HG03045 (cell line): ENCODE results near the gene PRR22.

ENCODE experiments used
- ATAC-seq: cut with Tn5 transposase; IDR thresholded peaks from one replicate; pipeline ENCODE4 v1.9.1; 2021; ENCODE audit warnings: mild to moderate bottlenecking, moderate library complexity; ENCODE audit not compliant: unreplicated experiment

Gene PRR22

DNA sequence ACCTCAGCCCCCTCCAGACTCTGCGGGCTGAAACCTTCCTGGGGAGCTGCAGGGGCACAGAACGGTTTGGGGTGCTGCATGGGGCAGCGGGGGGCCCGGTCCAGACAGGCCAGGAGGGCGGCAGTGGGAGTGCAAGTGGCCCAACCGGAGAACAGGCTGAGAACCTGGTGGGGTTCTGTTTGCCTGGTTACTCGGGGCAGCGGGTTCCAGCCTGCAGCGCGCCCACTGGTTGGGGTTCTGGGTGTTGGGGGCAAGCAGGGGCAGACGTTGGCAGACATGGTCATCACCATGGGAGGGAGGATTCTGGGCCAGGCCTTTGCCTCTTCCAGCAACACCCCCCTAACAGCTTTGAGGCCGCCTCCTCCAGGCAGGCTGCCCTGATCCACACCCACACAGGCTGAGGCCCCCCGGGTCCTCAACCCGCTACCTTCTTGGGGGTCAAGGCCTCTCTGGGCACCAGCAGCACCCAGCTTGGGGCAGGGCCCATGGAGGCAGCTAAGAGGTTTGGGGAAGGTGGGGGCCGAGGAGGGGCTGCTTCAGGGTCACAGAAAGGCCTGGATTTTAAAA is at the start of gene PRR22:
PRR22 (minus strand) TSS at position 166 of the 567 bp plus-strand sequence; CDS start at position 80, 86 bp downstream.
- no peak for ATAC-seq

DNA sequence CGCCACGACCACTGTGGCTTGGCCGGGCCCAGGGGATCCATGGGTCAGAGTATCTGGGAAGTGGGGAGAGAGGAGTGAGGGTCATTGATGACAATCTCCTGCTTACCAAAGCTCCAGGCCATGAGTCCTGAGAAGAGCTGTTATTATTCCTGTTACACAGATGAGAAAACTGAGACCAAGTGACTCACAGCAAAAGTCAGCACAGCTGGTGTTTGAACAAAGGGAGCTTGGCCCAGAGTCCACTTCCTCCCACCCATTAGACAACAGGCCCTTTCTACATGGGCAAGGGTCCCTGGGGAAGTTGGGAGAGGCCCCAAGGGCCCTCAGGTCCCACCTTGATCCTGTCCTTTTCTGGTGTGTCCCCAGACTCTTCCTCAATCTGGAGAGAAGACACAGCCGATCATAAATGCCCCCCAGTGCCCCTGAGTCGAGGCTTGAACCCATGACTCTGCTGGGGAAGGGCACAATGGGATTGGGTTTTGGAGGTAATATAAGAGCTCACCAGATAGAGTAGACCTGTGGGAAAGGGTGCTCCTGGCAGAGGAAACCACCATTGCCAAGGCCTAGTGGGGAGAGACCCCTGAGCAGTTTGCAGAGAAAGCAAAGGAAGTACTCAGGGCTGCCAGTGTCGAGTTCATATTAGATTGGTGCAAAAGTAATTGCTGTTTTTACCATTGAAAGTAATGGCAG is 48.1 kb upstream of the PRR22 start:
- no peak for ATAC-seq

DNA sequence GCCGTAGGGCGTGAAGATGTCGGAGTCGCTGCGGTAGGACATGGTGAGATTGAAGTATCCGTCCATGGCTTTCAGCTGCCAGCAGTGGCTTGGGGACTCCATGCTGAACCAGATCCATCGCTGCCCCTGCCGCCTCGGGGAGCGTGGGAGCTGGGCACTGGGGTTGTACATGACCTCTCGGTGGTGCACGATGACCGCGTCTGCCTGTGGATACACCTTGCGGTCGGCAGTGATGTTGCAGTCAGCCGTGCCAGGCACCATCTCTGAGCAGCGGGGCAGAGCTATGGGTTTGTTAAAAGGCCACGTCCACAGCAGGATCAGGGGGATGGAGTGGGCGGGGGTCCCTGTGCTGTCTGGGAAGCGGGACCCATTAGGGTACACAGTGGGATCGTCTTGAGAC is 47.5 kb upstream of the PRR22 start:
- no peak for ATAC-seq

DNA sequence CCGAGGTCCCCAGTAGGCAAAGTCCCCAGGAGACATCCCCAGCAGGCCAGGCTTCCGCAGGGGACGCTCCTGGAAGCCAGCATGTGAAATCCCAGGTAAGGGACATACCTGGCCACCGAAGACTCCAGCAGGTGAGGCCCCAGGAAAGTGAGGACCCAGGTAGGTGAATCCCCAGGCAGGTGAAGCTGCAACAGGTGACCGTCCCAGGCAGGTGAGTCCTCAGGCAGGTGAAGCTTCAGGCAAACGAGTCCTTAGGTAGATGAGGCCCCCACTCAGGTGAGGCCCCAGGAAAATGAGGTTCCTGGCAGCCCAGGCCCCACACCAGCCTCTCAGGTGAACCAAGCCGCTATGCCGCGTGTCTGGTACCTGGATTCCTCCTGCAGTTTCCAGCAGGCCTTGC is 46.6 kb upstream of the PRR22 start:
- no peak for ATAC-seq

DNA sequence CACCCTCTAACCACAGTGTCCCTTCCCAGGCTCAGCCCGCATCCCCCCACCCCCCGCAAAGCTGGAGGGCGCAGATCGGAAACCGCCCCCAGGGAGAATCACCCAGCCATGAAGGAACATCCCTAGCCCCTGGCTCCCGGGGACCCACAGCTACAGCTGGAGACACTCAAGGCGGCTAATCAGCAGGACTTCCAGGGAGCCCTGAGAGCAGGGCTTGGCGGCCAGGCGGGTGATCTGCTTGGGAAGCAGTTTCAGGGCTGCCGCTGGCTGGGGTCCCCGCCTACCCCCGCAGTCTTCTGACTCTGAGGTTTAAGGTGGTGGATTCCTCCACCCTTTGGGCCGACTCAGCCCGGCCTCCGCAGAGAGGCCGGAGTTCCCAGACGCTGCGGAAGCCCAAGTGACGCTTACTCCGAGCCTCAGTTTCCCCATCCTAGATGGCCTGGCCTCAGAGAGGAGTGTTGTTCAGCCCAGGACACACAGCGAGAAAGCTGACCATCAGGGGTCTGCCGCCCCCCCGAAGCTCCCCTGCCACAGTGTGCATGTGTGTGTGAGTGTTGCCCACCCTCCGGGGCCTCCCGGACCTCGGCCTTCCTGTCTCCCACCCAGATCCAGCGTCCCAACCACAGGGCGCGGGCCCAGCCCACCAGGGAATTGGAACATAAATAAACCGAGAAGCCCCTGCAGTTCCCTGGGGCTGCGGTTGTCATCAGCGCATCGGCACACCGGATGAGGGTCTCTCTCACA is 45.2 kb upstream of the PRR22 start:
- ATAC-seq = no peak

DNA sequence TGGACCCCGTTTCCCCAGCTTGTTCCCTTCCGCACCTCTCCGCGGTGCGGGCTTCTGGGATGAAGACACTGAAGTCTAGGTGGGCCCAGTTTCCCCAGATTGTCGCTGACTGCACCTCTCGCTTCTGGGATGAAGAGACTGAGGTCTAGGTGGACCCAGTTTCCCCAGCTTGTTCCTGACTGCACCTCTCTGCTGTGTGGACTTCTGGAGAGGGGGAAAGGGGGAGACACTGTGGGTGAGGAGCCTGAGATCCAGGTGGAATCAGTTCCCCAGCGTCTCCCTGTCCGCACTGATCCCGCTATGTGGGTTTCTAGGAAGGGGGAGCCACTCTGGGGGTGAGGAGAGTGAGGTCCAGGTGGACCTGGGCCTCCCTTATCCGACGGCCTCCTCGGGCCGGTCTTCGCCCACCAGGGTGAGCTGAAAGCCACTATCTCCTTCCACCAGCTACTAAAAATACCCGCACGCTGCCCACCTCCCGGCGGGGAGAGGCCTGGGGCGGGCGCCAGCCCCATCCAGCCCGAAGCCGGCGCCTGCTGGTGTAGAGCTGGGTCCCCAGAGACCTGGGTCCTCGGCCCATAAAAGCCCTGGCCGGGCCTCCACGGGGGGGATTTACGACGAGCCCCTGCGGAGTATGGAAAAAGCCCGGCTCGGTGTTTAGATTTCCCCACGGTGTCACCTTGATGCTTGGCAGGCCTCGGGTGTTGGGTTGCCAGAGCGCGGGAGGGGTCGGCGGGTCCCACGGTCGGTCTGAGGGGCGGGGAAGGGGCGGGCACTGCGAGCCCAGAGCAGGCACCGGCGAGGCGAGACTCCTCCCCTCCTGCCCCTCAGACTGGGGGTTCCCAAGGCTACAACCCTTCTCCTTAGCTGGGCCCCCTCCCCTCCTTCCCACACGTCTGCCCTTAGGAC is 44.4 kb upstream of the PRR22 start:
- ATAC-seq = no peak

DNA sequence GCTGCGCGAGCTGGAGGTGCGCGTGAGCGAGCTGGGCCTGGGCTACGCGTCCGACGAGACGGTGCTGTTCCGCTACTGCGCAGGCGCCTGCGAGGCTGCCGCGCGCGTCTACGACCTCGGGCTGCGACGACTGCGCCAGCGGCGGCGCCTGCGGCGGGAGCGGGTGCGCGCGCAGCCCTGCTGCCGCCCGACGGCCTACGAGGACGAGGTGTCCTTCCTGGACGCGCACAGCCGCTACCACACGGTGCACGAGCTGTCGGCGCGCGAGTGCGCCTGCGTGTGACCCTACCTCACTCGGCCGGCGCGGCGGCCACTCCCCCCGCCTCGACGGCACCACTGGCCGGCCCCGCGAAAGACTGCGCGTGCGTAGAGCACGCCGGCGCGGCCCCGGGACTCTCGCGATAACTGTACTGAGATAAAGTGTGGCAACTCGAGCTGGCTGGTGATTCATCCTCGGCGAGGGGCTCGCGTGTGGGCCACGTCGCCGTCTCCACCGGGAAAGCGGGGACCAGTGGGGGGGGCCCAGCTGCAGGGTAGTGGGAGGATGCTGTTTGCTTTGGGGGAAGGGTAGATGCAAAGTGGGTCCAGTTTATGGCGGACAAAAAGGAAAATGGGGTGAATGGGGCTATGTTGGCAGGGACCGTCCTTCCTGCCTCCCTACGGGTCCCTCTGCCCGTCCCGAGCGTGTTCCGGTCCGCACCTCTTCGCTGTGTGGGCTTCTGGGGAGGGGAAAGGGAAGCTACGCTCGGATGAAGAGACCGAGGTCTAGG is 43.5 kb upstream of the PRR22 start:
- peak; percentile 68 for ATAC-seq

DNA sequence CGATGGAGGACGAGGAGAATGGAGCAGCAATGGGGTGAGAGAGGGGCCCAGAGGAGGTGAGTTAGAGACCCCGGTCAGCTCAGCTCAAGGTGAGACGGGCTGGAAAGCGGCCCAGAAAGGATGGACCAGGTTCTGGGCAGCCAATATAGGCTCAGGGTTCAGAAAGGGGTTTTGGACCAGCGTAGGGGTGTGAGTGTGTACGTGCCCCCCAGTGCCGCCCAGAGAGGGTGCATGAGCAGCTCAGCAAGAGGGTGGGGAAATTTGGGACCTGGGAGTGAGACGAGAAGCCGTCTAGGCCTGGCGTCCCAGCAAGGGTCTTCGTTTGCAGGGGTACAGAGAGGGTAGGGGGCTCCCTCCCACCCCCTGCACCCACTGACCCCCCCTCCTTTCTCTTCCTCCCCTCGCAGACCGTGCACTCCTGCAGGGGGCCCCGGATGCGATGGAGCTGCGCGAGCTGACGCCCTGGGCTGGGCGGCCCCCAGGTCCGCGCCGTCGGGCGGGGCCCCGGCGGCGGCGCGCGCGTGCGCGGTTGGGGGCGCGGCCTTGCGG is 42.9 kb upstream of the PRR22 start:
- ATAC-seq = no peak

DNA sequence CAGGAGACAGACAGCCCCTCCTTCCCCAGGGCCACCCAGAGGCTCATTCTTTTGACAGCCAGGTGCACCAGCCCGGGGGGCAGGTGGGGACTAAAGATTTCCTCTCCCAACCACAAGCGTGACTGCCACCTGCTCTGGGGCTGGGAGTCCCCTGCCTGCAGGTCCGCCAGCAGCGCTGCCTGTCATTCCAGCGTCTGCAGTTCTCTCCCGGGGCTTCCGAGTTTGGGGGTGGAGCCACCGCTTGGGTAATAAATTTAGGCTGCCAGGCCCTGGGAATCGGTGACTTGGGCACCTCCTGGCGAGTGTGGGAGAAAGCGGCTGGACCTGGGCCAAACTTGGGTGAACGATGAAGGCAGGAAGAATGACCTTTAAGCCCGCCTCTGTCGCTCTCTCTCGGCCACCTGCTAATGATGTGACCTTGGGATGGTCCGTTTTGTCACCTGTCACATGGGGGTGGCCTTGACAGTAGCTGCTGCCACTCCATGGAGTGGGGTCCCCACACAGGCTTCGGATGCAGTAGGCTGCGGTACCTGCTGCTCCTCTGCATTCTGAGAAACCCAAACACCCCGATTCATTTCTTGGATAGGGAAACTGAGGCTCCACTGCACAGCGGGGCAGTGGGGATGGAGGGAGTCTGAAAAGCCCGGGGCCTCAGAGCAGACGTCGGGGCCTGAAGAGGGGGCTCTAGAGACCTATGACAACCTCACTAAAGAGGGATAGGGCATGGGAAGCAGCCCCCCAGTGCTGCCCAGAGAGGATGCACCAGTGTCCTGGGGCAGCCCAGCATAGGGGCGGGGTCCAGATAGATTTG is 42.2 kb upstream of the PRR22 start:
- ATAC-seq = no peak

DNA sequence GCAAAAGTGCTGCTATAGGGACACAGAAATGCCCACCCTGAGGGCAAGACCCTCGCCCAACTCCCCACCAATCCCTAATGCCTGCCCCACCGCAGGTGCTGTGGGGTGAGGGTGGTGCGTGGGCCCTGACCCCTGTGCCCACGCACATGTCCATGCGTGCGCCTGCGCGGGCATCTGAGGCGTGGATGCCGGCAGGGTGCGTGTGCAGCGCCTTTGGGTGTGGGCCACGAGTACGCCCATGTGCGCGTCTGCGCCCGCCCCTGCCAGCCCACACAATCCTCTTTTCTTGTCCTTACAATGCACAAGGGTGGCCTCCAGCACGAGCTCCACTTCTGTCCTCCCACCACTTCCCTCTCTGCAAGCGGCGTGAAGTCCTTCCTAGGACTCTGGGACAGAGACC is 40.6 kb upstream of the PRR22 start:
- no peak for ATAC-seq

DNA sequence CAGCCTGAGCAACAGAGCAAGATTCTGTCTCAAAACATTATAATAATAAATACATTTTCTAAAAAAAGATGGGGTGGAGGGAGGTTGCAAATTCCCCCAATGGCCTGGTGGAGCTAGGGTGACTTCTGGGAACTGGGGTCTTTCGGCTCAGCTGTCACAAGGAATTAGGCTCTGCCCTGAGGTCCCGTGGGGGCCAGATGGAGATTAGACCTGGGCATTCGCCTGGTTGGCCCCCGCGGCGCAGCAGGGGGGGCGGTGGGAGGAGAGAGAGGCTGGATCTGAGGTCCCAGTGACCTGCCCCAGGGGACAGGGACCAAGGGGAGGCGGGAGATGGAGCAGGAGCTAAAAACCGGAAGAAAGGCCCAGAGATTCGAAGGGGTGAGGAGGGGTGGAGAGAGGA is 40.2 kb upstream of the PRR22 start:
- ATAC-seq = no peak

DNA sequence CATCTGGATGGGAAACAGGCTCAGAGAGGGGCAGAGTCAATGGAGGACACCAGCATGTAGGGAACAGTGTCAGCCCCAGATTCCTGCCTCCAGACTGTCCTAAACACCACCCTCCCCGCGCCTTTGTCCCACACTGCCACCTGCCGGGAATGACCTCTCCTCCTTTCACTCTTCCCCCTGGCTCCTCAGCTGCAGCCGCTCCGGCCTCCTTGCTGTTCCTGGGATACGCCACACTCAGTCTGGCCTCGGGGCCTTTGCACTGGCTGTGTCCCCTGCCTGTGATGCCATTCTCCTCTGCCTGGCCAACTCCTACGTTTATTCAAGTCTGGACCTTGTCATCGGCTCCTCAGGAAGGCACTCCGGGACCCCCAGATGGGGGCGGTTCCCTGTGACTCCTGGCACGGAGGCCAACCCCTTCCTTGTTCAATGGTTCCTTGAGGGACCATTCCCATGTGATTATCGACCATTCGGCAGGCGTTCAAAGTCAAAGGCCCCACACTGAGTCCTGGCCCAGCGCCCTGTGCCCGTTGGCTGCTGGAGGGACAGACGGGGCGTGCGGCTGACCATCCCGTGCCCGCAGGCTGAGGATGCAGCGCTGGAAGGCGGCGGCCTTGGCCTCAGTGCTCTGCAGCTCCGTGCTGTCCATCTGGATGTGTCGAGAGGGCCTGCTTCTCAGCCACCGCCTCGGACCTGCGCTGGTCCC is 39.2 kb upstream of the PRR22 start:
- ATAC-seq = no peak

DNA sequence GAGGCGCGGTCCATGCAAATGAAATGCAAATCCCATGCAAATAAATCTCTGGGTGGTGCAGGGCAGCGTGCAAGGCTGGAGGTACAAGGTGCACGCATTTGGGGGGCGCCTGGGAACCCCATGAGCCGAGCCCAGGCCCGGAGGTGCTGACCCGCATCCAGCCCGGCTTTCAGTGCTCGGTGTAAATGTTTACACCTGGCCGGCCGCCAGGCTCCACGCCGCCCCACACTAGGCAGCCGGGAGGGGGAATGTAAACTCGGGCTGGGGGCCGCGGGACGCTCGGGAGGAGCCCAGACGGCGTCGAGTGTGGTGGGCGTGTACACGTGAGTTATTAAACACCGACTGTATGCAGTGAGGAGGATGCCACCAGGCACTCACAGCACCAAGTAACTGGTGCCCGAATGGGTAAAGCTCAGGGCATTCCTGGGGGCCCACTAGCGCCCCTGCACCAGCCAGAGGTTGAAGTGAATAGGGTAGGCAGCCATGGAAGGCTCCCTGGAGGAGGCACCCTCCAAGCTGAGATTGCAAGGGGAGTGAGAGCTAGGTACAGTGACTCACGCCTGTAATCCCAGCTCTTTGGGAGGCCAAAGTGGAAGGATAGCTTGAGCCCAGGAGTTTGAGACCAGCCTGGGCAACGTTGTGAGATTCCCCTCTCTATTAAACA is 37.8 kb upstream of the PRR22 start:
- no peak for ATAC-seq

DNA sequence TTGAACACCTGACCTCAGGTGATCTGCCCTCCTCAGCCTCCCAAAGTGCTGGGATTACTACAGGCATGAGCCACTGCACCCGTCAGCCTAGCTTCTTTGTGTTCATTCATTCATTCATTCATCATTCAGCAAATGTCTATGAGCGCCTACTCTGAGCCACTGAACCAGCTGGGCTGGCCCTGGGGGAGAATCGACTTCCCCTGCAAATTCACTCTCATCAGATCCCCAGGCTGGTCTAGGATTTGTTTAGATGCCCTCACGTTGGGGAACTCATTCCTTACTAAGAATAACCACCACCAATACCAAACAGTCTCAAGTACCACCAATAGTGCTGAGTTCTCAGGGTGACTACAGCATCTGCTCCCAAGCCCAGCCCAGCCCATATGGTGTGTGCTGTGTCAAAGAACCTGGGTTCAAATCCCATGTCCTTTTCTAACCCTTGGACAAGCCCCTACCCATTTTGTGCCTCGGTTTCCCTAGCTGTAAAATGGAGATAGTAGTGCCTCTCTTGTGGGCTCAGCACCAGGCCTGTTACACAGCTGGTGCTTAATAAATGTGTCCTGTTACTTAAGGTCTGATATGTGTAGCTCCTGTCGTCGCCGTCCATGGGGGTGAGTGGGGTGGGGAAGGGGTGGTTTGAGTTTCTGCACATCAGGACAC is 37.1 kb upstream of the PRR22 start:
- ATAC-seq = no peak

DNA sequence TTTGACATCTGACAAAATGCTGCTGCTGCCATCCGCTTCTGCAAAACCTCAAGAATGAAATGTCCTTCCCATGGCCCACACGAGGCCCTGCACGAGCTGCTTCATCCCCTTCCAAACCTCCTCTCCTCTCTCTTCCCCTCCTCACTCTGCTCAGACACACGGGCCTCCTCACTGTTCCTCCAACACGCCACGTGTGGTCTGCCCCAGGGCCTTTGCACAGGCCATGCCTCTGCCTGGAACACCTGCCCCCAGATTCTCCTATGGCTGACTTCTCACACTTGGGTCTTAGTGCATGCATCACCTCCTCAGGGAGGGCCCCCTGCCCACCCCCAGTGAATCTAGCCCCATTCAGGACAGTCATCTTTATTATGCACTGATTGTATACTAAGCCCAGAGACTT is 36.2 kb upstream of the PRR22 start:
- no peak for ATAC-seq

DNA sequence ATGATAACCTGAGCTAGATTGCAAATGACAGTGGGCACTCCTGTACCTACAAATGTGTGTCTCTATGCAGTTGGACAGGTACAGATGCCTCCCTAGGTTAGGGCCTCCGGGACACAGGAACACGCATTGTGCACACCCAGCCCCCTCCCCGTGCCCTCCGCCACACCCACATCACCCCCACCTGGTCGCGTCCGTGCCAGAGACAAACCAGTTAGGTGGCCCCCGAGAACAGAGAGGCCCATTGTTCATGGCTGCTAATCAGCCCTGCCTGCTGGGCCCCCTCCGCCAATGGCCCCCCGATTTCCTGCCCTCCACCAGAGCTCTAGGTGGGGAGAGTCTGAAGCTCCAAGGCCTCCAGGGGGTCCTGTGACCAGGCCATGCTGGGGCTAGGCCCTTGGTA is 34.0 kb upstream of the PRR22 start:
- ATAC-seq = no peak

DNA sequence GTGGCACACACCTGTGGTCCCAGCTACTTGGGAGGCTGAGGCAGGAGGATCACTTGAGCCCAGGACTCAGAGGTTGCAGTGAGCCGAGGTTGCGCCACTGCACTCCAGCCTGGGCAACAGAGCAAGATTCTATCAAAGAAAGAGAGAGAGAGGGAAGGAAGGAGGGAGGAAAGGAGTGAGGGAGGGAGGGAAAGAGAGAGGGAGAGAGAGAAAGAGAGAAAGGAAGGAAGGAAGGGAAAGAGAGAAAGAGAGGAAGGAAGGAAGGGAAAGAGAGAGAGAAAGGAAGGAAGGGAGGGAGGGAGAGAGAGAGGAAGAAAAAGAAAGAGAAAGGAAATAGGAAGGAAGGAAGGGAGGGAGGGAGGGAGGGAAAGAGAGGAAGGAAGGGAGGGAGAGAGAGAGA is 32.7 kb upstream of the PRR22 start:
- ATAC-seq = no peak

DNA sequence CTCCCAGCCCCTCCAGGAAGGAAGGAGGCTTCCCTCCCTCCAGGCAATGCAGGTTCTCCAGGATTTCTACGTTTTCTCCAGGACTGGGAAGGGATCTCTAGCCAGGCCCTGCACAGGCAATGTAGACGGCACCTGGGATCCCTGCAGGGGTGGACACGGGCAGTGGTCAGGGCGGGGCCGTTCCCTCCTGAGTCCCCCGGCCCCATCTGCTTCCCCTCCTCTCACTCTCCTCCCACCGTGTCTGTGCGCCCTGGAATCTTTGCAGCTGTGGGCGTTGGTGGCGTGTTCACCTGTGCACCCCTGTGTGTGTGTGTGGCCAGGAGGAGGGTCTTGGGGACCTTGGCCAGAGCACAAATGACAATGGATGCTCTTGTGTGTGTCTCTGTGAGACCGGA is 30.3 kb upstream of the PRR22 start:
- ATAC-seq = no peak
